Astrocyte of the spinal cord (primary cell): ENCODE data around the gene DXO.

Experiments used
- DNase-seq: peaks from one replicate; pipeline ENCODE4 v3.0.0; 2011; ENCODE audit warnings: low read depth, low spot score
- H3K4me3 ChIP-seq: 2 replicates; pipeline ENCODE4 v1.5.1; 2011; ENCODE audit warnings: low read depth, mild to moderate bottlenecking, low read length, moderate library complexity
- in situ Hi-C: cut with HindIII; loops from 2 replicates; pipeline ENCODE4 v1.10.0; 2017; ENCODE audit warnings: low sequenced_read_pairs
- TF ChIP-seq, protein P1 (sequence below): IDR thresholded peaks from 2 replicates; pipeline ENCODE4 v1.5.1; 2012; ENCODE audit warnings: low read depth, mild to moderate bottlenecking, low read length, inconsistent platforms

Gene DXO

DNA sequence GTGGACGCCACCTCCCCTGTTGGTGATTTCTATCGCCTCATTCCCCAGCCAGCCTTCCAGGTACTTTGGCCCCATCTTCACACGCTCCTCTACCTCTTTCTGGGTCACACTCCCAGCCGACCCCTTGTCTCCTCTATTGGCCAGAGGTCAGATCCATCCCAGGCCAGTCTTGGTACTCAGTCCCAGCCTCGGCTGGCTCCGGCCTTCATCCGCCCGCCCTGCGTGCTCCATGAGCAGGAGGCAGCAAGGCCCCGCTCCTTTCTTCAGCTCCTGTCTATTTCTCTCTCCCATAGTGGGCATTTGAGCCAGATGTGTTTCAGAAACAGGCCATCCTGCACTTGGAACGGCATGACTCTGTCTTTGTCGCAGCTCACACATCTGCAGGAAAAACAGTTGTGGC lies 10.3 kb downstream of the DXO start:
- in situ Hi-C loops, result no loop called here
- no peak for DNase-seq
- TF ChIP-seq, protein P1, sequence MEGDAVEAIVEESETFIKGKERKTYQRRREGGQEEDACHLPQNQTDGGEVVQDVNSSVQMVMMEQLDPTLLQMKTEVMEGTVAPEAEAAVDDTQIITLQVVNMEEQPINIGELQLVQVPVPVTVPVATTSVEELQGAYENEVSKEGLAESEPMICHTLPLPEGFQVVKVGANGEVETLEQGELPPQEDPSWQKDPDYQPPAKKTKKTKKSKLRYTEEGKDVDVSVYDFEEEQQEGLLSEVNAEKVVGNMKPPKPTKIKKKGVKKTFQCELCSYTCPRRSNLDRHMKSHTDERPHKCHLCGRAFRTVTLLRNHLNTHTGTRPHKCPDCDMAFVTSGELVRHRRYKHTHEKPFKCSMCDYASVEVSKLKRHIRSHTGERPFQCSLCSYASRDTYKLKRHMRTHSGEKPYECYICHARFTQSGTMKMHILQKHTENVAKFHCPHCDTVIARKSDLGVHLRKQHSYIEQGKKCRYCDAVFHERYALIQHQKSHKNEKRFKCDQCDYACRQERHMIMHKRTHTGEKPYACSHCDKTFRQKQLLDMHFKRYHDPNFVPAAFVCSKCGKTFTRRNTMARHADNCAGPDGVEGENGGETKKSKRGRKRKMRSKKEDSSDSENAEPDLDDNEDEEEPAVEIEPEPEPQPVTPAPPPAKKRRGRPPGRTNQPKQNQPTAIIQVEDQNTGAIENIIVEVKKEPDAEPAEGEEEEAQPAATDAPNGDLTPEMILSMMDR, result no peak
- no peak overlapping the region for H3K4me3 ChIP-seq

DNA sequence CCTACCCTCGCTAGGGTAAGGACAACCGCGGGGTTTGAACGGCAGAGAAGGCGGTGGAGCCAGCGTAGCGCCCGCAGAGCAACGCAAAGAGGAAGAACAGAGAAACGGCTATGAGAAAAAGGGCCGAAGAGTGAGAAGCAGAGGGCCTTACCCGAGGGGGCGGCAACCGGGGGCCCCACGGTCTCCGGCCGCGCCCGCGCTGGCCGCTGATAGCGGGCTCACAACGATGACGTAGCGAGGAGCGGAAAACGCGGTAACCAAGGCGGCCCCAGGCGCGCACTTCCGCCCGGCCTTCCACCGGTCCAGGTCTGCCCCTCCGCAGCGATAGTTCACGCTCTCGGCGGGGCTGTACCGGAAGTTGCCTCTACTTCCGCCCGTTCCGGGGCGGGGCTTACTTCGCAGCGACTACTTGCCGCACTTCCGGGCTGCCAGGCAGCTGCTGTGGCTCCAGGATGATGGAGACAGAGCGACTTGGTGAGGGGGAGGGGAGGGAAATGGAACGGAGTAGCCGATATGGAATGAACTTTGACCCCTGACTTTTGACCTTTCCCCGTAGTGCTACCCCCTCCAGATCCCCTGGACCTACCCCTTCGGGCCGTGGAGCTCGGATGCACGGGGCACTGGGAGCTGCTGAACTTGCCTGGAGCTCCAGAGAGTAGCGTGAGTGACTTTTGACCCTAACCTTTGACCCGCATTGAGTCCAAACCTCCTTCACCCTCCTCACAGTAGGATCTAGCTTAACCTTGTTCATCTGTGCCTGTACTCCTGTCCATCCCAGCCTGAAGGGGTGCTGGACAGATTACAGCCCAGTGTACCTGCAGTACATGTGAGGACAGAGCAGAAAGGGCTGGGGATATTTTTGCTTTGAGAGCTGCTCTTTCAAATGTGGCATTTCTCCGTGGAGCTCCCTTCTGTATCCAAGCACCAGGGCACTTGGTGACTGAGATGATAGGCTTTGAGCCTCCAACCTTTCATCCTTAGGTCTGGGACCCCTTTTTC lies 12.9 kb downstream of the DXO start, which contains the start of the genes NELFE and SKIC2:
NELFE (minus strand) TSS at position 231 of the 999 bp plus-strand sequence. CDS start 525 bp downstream, outside the sequence.
SKIC2 (plus strand) TSS at position 435 of the 999 bp plus-strand sequence; CDS start at position 453, 18 bp downstream.
- TF ChIP-seq, protein P1, result no peak
- peak; percentile 99 for DNase-seq
- in situ Hi-C loops, result no loop called here

DNA sequence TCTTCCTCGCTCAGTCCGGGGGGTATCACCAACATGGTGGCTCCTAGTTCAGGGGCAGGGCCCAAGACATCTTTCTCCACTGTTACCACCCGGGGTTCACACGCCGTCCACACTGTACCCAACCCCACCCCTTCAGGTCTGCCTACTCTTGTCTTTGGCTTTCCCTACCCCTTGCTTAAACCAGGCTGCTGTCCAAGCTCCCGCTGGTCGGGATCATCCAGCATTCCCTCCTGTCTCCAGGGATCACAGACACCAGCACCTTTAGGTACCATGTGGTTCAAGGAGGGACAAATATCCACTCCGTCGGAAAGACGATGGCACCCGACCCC lies 13.6 kb downstream of the DXO start:
- TF ChIP-seq, protein P1, result no peak
- in situ Hi-C loops, result no loop called here
- H3K4me3 ChIP-seq, result peak overlapping the region; percentile 97
- no peak for DNase-seq

More for the DNA sequence above, 12.9 kb downstream of the DXO start, which contains the start of the genes NELFE and SKIC2:
- peak within 1 kb of the TSS; percentile 97 for H3K4me3 ChIP-seq

DNA sequence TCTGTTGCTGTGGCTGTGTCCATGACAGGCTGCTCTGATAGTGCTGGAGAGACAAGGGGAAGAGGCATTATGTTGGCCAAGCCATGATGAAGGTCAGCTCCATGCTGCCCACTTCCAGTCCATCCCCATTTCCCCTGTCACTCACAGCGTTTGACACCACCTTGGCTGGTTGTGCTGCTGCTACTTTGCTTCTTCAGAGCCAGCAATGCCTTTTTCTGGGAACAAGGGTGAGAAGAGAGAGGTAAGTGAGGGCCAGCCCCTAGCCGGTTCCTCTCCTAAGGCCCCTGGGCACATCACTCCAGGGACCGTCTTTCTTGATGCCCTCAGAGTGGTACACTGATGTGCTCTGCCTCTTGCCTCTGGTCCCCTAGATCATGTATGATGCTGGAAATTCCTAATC lies 15.1 kb downstream of the DXO start:
- TF ChIP-seq, protein P1, result no peak
- no peak overlapping the region for H3K4me3 ChIP-seq
- in situ Hi-C loops, result no loop called here
- no peak for DNase-seq

DNA sequence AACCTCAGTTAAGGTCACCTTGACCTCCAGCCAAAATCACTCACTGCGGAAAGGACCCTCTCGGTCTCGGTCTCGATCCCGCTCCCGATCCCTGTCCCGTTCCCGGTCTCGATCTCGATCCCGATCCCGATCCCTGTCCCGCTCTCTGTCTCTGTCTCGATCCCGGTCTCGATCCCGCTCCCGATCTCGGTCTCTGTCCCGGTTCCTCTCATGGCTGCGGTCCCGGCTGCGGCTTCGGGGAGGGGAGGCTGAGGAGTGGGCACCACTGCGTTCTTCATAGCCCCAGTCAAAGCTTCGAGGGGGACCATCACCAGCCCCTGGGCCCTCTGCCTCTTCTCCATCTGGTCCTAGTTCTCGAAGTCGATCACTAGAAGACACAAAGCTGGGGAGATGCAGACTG lies 17.4 kb downstream of the DXO start:
- DNase-seq, result no peak
- in situ Hi-C loops, result no loop called here
- TF ChIP-seq, protein P1, result no peak
- no peak overlapping the region for H3K4me3 ChIP-seq

DNA sequence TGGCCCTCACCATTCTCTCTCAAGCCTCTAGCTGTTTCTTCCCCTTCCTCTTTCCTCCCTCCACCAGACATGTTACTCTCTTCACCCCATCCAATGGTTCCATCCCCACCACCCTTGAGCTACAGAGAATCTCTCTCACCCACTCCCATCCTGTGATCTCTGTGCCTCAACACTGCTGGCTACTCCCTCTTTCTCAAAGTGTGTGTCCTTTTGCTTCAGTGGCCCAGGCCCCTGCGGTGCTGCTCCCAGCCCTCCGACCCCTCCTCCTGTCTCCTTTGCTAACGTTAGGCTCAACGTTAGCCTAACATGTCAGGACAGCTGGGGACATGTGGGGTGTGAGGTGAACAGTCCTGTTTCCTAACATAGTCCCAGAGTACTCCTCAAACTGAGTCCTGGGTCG lies 19.0 kb downstream of the DXO start:
- in situ Hi-C loops, result no loop called here
- TF ChIP-seq, protein P1, result no peak
- DNase-seq, result no peak
- H3K4me3 ChIP-seq, result no peak overlapping the region
